ENCODE data around the gene WDR33.
"Not testable (repeated sequence)": the region's sequence is repeated elsewhere in the genome, so short reads cannot be mapped to it uniquely, and the experiment has no call there.

WDR33 gene

DNA sequence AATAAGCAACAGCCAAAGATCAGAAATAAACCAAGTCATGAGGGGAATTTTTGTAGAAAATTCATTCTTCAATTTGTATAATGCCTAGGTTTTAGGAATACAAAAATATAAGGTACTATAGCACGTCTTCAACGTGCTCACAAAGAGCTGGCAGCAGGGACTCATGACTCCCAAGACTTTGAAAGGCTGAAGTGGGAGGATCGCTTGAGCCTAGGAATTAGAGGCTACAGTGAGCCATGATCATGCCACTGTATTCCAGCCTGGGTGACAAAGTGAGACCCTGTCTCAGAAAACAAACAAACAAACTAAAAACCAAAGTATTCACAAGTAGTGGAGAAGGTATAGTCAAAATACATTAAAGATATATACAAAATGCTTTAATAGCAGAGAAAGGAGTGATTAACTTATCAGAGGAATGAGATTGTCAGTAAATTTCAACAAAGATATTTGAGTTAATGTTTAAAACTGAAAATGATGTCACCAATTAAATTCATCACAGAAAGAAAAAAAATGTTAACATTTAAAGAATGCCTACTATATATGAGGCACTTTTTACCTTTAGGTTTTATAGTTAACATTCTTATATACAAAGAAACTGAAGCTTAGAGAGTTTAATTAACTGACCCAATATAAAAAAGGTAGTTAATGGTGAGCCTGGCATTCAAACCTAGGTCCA is 3.2 kb downstream of the WDR33 start:
- no peak for DNase-seq

DNA sequence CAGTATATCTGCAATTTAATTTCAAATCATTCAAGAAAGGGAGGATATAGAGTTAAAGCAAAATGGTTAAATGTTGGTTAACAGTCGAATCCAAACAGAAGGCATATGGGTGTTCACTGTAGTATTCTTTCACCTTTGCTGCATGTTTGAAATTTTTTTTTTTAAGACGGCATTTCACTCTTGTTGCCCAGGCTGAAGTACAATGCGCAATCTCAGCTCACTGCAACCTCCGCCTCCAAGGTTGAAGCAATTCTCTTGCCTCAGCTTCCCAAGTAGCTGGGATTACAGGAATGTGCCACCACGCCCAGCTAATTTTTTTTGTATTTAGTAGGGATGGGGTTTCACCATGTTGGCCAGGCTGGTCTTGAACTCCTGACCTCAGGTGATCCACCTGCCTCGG is 4.1 kb downstream of the WDR33 start:
- not testable (repeated sequence) for DNase-seq

DNA sequence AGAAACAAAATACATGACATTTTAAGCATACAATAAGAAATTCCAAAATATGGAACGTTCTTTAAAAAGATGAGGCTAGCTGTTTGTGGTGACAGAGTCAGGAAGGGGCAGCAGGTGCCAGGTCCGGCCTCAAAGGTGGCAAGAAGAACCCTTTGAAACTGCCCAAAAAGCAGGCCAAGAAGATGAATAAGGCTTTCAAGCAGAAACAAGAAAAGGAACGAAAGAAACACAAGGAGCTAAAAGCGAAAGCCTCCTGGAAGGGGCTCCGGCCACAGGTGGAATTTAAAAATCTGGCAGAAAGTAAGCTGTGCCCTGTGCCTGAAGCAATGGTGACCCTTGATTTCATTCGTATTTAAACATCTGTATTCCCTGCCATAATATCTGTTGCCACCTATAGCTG is 5.5 kb downstream of the WDR33 start:
- no peak for DNase-seq

DNA sequence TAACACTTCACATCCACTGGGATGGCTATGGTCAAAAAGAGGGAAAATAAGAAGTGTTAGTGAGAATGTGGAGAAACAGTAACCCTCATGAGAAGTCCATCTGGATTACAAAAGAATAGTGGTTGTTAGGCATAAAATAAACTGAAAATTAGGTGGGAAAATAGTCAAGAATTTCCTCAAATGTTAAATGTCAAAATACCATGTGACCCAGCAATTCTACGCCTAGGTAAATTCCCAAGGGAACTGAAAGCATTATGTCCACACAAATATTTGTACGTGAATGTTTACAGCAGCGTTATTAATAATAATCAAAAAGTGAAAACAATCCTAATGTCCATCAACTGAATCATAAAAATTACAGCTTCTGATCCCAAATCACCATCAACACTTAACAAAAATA is 11.0 kb downstream of the WDR33 start:
- DNase-seq = no peak

DNA sequence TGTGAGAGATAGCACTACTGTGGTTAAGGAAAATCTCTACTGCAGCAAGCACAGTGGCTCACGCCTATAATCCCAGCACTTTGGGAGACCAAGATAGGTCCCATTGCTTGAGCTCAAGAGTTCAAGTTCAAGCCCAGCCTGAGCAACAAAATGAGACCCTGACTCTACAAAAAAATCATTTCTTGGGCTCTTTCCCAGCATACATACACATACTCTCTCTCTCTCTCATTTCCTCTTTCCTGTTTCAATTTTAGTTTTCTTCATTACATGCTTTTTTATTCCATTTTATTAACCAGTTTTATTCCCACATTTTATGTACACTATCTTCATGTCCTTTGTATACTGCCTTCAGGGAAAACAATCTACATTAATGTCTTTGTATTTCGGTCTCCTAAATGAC is 14.6 kb downstream of the WDR33 start:
- no peak for DNase-seq

DNA sequence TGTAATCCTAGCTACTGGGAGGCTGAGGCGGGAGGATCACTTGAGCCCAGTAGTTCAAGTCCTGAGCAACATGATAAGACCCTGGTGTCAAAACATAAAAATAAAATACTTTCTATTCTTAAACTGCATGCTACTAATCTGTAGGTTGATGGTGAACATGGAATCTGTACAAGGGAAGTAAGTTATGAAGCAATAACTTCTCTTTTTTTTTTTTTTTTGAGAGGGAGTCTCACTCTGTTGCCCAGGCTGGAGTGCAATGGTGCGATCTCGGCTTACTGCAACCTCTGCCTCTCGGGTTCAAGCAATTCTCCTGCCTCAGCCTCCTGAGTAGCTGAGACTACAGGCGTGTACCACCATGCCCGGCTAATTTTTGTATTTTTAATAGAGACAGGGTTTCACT is 16.1 kb downstream of the WDR33 start:
- DNase-seq = not testable (repeated sequence)

DNA sequence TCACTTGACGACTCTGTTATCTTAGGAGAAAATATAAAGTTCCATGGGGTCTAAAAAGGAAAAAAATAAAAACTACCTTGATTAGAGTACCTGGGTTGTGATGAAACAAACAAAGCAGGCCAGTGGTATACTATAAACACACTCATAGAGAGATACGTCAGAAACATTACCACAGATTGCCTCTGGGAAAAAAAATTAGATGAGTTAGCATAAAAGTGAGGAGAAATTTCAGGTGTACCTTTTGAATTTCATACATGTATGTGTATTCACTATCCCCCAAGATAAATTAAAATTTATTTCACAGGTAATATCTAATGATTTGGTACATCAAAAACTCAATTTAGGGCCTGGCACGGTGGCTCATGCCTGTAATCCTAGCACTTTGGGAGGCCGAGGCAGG is 18.2 kb downstream of the WDR33 start:
- no peak for DNase-seq

DNA sequence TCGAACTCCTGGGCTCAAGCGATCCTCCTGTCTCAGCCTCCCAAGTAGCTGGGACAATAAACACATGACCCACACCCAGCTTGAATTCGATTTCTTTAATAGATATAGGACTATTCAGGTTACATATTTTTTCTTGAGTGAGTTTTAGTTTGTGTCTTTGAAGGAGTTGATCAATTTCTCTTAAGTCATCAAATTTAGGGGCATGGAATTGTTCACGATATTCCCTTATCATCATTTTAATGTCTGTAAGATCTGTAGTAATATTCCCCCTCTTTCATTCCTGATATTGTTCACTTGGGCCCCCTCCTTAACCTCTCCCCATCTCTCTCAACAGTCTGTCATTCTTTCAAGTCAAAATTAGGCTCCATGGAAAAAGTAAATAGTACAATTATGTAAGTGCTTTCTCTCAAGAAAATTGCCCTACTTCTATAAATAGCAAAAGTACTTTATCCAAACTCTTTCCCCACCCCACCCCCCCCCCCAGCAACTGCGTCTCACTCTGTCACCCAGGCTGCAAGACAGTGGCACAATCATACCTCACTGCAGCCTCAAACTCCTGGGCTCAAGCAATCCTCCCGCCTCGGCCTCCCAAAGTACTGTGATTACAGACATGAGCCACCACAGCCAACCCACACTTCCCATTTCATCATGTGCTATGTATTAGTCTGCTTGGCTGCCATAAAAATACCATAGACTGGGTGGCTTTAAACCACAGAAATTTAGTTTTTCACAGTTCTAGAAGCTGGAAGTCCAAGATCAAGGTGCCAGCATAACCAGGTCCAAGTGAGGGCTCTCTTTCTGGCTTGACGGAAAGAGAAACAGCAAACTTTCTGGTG is 20.1 kb downstream of the WDR33 start:
- no peak for DNase-seq

DNA sequence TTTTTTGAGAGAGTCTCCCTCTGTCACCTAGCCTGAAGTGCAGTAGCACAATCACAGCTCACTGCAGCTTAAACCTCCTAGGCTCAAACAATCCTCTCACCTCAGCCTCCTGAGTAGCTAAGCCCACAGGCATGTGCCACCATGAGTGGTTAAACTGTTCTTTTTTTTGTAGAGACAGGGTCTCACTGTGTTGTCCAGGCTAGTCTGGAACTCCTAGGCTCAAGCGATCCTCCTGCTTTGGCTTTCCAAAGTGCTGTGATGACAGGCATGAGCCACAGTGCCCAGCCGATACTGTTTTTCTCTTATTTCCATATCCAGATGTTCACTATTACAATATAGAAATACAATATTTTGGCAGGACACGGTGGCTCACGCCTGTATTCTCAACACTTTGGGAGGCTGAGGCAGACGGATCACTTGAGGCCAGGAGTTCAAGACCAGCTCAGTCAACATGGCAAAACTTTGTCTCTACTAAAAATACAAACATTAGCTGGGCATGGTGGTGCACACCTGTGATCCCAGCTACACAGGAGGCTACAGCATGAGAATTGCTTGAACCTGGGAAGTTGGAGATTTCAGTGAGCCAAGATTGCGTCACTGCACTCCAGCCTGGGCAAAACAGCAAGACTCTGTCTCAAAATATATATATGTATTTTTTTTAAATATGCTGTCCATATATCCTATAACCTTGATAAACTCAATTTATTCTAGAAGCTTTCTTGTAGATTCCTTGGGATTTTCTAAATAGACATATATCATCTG is 24.7 kb downstream of the WDR33 start:
- DNase-seq = no peak

DNA sequence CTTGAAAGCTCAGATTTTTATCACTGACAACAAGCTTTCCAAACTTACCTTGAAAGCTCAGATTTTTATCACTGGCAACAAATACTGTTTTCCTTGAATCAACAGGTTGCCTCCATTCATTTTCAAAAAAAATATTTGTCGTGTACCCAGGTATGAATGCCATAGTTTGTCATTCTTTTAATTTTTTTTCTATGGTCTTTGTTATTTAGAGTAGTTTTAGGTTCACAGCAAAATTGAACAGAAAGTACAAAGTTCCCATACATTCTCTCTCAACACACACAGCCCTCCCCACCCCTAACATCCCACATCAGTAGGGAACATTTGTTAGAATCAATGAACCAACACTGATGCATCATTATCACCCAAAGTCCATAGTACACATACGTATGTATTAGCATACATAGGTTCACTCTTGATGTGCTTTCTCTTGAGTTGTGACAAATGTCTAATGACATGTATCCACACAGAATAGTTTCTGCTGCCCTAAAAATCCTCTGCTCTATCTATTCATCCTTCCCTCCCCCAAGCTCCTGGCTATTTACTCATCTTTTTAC is 25.9 kb downstream of the WDR33 start:
- DNase-seq = no peak

DNA sequence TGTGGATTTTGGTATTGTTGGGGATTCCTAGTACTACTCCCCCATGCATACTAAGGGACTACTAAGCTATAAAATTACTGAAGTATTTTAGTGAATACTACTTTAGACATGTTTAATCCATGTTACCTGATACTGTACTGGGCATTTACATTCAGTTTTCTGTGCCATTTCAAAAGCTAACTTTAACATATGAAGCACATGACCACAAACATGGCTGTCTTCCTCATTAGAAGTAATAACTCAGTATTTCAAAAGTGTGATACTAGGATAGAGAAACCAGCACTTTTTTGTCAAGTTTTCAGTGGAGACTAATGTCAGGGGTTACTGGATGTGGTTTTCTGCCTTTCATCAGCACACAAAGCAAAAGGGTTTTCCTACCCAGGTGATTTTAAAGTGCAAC is 27.9 kb downstream of the WDR33 start:
- no peak for DNase-seq

DNA sequence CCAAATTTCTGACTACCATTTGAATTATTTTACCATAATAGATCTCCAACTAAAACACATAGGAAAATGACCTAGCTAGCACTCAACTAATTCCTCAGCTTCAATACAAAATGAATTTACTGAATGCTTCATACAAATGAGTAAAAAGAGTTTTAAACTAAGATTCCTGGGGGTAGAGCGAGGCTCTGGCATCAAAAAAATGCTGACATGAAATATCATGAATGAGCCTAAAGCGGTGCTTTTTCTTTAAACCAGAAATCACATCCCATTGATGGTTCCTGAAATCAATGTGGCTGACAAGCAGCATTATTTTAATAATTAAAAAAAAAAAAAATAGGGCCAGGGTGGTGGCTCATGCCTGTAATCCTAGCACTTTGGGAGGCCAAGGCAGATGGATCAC is 32.1 kb downstream of the WDR33 start:
- no peak for DNase-seq

DNA sequence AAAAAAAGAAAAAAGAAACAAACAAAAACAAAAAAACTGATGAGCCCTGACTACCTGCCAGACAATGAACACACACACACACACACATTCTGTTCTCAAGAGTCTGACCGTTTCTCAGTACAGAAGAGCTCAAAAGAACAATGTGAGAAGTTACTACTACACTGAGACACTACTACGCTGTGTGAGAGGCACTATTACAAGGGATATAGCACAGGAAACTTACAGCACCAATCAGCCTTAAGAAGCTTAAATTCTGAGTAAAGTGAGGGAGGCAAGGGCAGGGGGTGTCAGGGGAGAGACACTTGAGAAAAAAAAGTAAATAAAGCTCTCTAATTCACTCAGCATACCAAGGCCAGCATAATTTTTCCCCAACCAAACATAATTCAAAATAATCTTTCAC is 32.5 kb downstream of the WDR33 start:
- DNase-seq = no peak

DNA sequence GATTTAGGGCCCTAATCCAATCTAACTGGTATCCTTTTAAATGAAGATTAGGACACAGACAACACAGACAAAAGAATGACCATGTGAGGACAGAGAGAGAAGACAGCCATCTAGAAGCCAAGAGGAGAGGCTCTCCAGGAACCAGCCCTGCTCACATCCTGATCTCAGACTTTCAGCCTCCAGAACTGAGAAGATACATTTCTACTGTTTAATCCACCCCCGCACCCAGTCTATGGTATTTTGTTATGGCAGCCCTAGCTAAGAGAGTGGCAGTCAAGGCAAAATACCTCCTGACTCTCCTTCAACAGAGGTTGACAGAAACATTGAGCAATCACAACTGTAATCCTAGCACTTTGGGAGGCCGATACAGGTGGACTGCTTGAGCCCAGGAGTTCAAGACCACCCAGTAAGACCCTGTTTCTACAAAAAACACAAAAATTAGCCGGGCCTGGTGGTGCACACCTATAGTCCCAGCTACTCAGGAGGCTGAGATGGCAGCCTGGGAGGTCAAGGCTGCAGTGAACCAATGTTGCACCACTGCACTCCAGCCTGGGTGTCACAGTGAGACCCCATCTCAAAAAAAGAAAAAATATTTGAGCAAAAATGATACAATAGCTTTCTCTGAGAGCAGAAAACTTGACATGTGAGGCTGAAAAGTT is 34.7 kb downstream of the WDR33 start:
- DNase-seq = no peak

DNA sequence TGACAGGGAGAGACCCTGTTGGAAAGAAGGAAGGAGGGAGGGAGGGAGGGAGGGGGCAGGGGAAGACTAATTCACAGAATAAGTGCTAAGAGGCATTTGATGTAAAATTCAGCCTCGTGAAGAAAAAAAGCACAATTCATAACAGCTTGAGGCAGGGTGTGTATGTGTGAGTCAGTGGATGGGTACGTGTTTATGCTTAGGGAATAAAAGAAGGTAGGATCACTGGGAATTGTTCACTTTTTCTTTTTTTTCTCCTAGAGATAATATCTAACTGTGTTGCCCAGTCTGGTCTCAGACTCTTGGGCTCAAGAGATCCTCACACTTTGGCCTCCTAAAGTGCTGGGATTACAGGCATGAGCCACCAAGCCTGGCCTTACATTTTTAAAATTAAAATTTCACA is 39.2 kb downstream of the WDR33 start:
- DNase-seq = no peak

DNA sequence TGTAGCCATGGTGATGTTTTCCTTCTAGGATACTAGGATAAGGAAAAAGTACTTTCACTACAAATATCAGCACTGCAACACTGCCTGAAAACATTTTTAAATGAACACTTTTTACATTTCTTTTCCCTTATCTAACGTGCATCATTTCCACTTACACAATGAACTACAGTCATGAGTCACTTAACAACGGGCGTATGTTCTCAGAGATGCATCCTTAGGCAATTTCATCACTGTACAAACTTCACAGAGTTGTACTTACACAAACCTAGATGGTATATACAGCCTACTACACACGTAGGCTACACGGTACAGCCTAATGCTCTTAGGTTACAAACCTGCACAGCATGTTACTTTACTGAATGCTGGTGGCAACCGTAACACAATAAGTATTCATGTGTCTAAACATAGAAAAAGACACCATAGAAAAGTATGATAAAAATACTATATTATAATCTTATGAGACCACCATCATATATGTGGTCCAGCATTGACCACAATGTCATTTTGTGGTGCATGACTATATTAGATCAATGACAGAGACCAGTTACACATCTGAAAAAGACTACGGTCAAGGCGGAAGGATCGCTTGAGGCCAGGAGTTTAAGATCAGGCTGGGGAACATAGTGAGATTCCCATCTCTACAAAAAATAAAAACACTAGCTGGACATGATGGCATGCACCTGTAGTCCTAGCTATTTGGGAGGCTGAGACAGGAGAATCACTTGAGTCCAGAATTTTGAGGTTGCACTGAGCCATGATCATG is 39.8 kb downstream of the WDR33 start:
- no peak for DNase-seq

DNA sequence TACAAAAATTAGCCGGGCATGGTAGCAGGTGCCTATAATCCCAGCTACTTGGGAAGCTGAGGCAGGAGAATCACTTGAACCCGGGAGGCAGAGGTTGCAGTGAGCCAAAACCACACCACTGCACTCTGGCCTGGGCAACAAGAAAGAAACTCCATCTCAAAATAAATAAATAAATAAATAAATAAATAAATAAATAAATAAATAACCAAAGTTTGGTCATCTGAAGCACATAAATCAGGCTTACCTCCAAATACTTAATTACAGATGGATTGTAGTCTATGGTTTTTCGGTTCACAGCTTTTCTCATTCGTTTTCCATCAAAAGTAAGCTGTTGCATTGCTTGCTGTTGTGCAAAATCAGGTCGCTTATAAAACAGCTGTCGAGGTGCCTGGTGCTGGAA is 40.4 kb downstream of the WDR33 start:
- not testable (repeated sequence) for DNase-seq

DNA sequence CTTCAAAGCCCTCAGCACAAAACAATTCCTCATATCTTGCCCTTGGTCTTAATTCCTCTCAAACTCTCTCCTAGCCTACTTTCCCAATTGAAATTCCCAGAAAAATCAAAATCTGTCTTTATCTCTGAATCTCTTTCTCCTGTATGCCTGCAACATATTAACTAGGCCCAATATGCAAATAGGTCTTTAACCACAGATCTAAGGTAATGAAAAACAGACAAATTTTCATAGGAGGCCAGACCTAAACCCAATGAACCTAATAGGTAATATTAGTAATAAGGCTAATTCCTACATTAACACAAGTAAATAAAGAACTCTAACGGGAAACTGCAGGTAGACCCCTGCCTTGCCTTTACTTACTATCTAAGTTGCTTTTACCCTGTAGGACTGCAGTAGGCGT is 41.4 kb downstream of the WDR33 start:
- no peak for DNase-seq

DNA sequence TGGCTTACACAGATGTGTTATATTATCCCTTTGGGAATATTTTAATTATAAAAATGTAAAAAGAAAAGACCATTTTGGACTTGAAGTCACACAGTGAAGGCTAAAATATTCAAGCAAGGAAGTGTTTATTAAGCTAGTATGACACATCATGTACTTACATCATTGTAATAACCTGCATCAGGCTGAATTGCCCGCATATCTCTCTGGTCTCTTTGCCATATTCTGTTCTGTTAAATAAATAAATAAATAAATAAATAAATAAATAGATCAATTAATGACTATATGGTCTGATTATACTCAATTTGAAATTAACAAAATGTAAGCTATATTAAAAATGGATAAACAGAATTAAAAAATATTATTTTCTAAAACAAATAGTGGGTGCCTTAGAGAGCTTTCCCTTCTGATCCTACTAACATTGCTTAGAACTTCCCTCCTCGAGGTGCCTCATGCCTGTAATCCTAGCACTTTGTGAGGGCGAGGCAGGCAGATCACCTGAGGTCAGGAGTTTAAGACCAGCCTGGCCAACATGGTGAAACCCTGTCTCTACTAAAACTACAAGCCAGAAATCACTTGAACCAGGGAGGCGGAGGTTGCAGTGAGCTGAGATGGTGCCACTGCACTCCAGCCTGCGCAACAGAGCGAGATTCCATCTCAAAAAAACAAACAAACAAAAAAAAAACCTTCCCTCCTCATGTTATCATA is 42.0 kb downstream of the WDR33 start:
- no peak for DNase-seq

DNA sequence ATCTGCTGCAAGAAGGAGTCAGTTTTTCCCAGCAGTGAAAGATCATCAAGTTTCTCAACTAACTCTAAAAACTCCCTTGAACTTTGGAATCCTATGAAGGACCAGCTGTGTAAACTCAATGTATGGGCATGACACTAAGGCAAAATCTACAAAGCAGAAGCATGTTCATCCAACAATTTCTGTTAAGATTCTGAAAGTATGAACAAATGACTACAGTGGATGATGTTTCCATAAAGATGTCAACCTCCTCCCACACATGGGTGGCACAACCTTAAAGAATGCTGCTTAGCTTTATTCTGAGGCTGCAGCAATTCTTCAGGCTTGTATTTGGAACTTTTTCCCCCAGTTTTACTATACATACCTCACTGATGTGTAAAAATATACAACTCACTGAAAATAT is 47.2 kb downstream of the WDR33 start:
- no peak for DNase-seq

DNA sequence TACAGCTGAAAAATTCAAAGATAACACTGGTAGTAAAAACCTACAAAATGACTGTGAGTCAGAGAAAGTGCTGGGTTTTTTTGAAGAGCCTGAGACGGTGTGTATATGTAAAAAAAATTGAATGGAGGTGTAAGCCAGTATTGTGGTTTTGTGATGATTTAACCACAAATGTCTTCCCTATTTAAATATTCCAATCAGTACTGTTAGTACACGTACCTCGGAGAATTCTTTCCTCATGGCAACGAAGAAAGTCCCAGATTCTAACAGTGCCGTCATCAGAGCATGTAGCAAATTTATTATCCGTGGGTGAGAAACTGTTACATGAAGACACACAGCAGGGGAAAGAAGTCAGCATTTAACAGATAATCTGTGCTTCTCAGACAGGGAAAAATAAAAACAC is 48.1 kb downstream of the WDR33 start:
- no peak for DNase-seq

DNA sequence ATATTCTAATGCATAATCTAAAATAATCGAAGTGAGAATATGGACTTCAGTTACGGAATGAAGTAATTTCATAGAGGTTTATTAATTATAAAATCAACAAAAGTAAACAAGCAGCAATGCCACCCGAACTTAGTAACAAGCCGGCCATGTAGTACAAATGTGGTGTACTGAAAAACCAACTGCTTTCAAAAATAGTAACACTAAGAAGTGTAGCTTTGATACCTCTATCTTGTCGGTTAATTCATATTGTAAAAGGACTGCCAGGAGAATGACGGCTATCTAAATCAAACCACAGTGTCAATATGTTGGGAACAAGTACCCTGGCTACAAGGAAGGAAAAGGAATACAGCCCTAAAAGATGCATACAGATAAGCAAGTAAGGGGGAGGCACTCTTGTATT is 48.5 kb downstream of the WDR33 start:
- DNase-seq = no peak
